ENCODE results near the gene SHANK1. TPM values are rescaled to one million over a fixed set of nuclear protein-coding genes. Genes with fewer than 3 reads are reported as not detected.

SHANK1 gene
- total RNA-seq, 4 donors from 2014 or later: 1.0 TPM; not detected in 3

- no peak for TF ChIP-seq CTCF (IDR thresholded peaks at IDR 0.05; ENCODE audit: low read depth)
Observed at GRCh38 chr19:50668879-50669278, 50.7 kb downstream of the SHANK1 start.

- no peak for TF ChIP-seq CTCF (IDR thresholded peaks at IDR 0.05; ENCODE audit: low read depth)
Observed at GRCh38 chr19:50668416-50668815, 51.2 kb downstream of the SHANK1 start.

- no peak for TF ChIP-seq CTCF (IDR thresholded peaks at IDR 0.05; ENCODE audit: low read depth)
Observed at GRCh38 chr19:50667759-50668231, 51.8 kb downstream of the SHANK1 start.

GRCh38 chr19:50667177-50667758 lies 52.3 kb downstream of the SHANK1 start:
- TF ChIP-seq CTCF (IDR thresholded peaks at IDR 0.05; ENCODE audit: low read depth): no peak

GRCh38 chr19:50666346-50667176 lies 53.0 kb downstream of the SHANK1 start:
- TF ChIP-seq CTCF (IDR thresholded peaks at IDR 0.05; ENCODE audit: low read depth): no peak

- no peak for TF ChIP-seq CTCF (IDR thresholded peaks at IDR 0.05; ENCODE audit: low read depth)
Observed at GRCh38 chr19:50664204-50664603, 55.4 kb downstream of the SHANK1 start.

GRCh38 chr19:50663482-50663790 lies 56.2 kb downstream of the SHANK1 start:
- TF ChIP-seq CTCF (IDR thresholded peaks at IDR 0.05; ENCODE audit: low read depth): no peak

Measured in subcutaneous adipose tissue (tissue), 4 donors.